ENCODE results near the gene DES. TPM values are rescaled to one million over a fixed set of nuclear protein-coding genes. Genes with fewer than 3 reads are reported as not detected.

Gene DES
- total RNA-seq, 1 experiment from 2014 or later = 1.6 TPM

DNA sequence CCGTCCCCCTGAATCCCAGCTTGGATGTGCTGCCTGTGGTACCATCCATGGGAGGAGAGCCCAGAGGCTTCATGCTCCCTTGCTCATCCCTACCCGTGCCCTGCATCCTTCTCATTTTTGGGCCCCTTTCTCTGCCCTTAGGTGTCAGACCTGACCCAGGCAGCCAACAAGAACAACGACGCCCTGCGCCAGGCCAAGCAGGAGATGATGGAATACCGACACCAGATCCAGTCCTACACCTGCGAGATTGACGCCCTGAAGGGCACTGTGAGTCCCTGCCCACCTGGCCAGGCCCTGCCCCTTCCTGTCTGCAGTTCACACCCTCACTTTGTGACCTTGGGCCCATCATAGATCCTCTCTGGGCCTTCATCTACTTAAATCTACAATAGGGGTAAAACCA is 2.5 kb downstream of the DES start (continued):
- no peak for TF ChIP-seq PRRX2 (CRISPR knock-in tag; IDR thresholded peaks at IDR 0.05)
- no peak for TF ChIP-seq NFYB (CRISPR knock-in tag; conservative IDR thresholded peaks at IDR 0.05; ENCODE audit: low read depth)
- TF ChIP-seq TEAD1 (CRISPR knock-in tag; IDR thresholded peaks at IDR 0.05) = no peak
- TF ChIP-seq, protein P1, sequence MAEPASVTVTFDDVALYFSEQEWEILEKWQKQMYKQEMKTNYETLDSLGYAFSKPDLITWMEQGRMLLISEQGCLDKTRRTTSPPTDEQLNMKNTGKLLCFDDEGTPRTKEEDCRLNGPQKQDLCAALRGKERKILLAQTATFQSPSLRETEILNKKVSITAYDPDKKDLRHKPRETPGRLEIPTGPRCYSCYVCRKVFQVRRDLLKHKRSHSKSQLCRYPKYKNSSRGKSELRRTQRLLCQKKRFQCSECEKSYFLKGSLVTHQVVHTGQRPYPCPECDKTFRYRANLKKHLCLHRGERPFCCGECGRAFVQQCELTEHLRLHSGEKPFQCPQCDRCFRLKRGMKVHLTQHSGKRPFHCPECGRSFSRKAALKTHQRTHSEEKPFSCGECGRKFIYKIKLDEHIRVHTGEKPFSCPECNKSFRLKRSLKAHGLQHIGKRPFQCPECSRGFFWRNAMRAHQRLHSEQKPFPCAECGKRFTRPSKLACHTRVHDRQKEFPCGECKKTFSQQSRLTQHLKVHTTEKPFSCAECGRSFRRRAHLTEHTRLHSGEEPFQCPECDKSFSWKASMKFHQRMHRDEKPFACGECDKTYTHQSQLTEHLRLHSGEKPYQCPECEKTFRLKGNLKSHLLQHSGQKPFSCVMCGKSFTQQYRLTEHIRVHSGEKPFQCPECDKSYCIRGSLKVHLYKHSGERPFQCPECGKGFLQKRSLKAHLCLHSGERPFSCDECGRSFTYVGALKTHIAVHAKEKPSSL (CRISPR knock-in tag; conservative IDR thresholded peaks at IDR 0.05) = no peak
- TF ChIP-seq, protein P2, sequence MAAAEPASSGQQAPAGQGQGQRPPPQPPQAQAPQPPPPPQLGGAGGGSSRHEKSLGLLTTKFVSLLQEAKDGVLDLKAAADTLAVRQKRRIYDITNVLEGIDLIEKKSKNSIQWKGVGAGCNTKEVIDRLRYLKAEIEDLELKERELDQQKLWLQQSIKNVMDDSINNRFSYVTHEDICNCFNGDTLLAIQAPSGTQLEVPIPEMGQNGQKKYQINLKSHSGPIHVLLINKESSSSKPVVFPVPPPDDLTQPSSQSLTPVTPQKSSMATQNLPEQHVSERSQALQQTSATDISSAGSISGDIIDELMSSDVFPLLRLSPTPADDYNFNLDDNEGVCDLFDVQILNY (CRISPR knock-in tag; IDR thresholded peaks at IDR 0.05) = no peak
- no peak for TF ChIP-seq ZNF396 (CRISPR knock-in tag; IDR thresholded peaks at IDR 0.05; ENCODE audit: borderline replicate concordance)
- no peak for TF ChIP-seq TEAD4 (CRISPR knock-in tag; IDR thresholded peaks at IDR 0.05)
- no peak for TF ChIP-seq CBFB (CRISPR knock-in tag; IDR thresholded peaks at IDR 0.05; ENCODE audit: low read depth)
- no peak for TF ChIP-seq HMGA2 (CRISPR knock-in tag; IDR thresholded peaks at IDR 0.05)
- TF ChIP-seq ZNF671 (CRISPR knock-in tag; IDR thresholded peaks at IDR 0.05) = no peak
- TF ChIP-seq, protein P3, sequence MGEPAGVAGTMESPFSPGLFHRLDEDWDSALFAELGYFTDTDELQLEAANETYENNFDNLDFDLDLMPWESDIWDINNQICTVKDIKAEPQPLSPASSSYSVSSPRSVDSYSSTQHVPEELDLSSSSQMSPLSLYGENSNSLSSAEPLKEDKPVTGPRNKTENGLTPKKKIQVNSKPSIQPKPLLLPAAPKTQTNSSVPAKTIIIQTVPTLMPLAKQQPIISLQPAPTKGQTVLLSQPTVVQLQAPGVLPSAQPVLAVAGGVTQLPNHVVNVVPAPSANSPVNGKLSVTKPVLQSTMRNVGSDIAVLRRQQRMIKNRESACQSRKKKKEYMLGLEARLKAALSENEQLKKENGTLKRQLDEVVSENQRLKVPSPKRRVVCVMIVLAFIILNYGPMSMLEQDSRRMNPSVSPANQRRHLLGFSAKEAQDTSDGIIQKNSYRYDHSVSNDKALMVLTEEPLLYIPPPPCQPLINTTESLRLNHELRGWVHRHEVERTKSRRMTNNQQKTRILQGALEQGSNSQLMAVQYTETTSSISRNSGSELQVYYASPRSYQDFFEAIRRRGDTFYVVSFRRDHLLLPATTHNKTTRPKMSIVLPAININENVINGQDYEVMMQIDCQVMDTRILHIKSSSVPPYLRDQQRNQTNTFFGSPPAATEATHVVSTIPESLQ (CRISPR knock-in tag; IDR thresholded peaks at IDR 0.05) = no peak

DNA sequence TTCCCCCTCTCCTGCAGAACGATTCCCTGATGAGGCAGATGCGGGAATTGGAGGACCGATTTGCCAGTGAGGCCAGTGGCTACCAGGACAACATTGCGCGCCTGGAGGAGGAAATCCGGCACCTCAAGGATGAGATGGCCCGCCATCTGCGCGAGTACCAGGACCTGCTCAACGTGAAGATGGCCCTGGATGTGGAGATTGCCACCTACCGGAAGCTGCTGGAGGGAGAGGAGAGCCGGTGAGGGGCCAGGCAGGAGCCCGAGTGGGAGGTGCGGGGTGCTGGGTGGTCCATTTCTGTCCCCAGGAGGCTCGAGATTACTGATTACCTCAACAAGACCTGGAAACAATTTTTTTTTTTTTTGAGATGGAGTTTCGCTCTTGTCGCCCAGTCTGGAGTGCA is 3.1 kb downstream of the DES start:
- Mint-ChIP-seq H3K9me3 (no peaks in the 10 kb centered on the region), H3K27ac (no peak overlapping the region), H3K4me3 (no peak overlapping the region), H3K27me3 (ENCODE audit: low read depth) (peaks cover 36% of the 10 kb centered on the region), H3K36me3 (no peaks in the 10 kb centered on the region), H3K4me1 (peaks cover 16% of the 10 kb centered on the region)
- TF ChIP-seq NR2C2 (CRISPR knock-in tag; IDR thresholded peaks at IDR 0.05) = no peak
- TF ChIP-seq, protein P4, sequence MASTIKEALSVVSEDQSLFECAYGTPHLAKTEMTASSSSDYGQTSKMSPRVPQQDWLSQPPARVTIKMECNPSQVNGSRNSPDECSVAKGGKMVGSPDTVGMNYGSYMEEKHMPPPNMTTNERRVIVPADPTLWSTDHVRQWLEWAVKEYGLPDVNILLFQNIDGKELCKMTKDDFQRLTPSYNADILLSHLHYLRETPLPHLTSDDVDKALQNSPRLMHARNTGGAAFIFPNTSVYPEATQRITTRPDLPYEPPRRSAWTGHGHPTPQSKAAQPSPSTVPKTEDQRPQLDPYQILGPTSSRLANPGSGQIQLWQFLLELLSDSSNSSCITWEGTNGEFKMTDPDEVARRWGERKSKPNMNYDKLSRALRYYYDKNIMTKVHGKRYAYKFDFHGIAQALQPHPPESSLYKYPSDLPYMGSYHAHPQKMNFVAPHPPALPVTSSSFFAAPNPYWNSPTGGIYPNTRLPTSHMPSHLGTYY (CRISPR knock-in tag; IDR thresholded peaks at IDR 0.05) = no peak
- TF ChIP-seq, protein P1 (CRISPR knock-in tag; conservative IDR thresholded peaks at IDR 0.05) = no peak
- TF ChIP-seq, protein P5, sequence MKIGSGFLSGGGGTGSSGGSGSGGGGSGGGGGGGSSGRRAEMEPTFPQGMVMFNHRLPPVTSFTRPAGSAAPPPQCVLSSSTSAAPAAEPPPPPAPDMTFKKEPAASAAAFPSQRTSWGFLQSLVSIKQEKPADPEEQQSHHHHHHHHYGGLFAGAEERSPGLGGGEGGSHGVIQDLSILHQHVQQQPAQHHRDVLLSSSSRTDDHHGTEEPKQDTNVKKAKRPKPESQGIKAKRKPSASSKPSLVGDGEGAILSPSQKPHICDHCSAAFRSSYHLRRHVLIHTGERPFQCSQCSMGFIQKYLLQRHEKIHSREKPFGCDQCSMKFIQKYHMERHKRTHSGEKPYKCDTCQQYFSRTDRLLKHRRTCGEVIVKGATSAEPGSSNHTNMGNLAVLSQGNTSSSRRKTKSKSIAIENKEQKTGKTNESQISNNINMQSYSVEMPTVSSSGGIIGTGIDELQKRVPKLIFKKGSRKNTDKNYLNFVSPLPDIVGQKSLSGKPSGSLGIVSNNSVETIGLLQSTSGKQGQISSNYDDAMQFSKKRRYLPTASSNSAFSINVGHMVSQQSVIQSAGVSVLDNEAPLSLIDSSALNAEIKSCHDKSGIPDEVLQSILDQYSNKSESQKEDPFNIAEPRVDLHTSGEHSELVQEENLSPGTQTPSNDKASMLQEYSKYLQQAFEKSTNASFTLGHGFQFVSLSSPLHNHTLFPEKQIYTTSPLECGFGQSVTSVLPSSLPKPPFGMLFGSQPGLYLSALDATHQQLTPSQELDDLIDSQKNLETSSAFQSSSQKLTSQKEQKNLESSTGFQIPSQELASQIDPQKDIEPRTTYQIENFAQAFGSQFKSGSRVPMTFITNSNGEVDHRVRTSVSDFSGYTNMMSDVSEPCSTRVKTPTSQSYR (CRISPR knock-in tag; IDR thresholded peaks at IDR 0.05) = no peak
- no peak for ATAC-seq
- DNase-seq (ENCODE audit: low spot score) = no peak
- CTCF ChIA-PET = no interaction called here
- POLR2A ChIA-PET = no interaction called here

All from WTC11 (cell line).